ENCODE results near the gene TUT7.
"Not testable (repeated sequence)": the region's sequence is repeated elsewhere in the genome, so short reads cannot be mapped to it uniquely, and the experiment has no call there.

TUT7 gene

DNA sequence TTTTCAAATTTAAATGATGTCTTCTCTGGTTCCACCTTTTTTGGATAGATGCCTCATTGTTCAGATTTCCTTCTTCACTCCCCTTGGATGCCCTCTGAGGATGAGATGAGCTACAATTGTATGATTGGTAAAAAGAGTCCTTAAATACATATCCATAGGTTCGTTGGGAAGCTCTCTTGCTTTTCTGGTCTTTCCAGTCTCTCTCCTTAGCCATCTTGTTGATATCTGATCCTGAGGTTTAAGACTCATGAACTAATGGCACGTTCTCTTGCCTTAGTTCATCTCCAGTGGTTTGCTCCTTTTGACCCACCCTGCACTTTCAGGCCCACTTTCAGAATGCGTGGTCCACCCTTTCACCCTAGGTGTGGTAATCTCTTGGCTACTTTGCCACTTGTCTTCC is 33.2 kb upstream of the TUT7 start:
- Histone ChIP-seq H3K4me1 (ENCODE audit: insufficient read depth, poor library complexity, severe bottlenecking) (no peaks in the 10 kb centered on the region), H3K4me3 (ENCODE audit: severe bottlenecking) (no peak overlapping the region), H3K27ac (ENCODE audit: poor library complexity, severe bottlenecking) (no peak overlapping the region), H3K9me3 (ENCODE audit: severe bottlenecking) (no peaks in the 10 kb centered on the region), H3K36me3 (ENCODE audit: low read depth) (no peaks in the 10 kb centered on the region), H3K27me3 (ENCODE audit: insufficient read depth, poor library complexity, severe bottlenecking) (no peaks in the 10 kb centered on the region)
- TF ChIP-seq, protein P1, sequence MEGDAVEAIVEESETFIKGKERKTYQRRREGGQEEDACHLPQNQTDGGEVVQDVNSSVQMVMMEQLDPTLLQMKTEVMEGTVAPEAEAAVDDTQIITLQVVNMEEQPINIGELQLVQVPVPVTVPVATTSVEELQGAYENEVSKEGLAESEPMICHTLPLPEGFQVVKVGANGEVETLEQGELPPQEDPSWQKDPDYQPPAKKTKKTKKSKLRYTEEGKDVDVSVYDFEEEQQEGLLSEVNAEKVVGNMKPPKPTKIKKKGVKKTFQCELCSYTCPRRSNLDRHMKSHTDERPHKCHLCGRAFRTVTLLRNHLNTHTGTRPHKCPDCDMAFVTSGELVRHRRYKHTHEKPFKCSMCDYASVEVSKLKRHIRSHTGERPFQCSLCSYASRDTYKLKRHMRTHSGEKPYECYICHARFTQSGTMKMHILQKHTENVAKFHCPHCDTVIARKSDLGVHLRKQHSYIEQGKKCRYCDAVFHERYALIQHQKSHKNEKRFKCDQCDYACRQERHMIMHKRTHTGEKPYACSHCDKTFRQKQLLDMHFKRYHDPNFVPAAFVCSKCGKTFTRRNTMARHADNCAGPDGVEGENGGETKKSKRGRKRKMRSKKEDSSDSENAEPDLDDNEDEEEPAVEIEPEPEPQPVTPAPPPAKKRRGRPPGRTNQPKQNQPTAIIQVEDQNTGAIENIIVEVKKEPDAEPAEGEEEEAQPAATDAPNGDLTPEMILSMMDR (IDR thresholded peaks at IDR 0.05; ENCODE audit: poor library complexity, severe bottlenecking), result no peak
- DNase-seq (ENCODE audit: low spot score), result no peak
- ATAC-seq (ENCODE audit: low read depth), result no peak

DNA sequence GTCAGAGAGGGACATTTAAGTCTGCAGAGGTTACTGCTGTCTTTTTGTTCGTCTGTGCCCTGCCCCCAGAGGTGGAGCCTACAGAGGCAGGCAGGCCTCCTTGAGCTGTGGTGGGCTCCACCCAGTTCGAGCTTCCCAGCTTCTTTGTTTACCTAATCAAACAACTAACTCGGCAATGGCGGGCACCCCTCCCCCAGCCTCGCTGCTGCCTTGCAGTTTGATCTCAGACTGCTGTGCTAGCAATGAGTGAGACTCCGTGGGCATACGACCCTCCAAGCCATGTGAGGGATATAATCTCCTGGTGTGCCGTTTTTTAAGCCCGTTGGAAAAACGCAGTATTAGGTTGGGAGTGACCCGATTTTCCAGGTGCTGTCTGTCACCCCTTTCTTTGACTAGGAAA is 28.8 kb upstream of the TUT7 start:
- not testable (repeated sequence) for H3K9me3 ChIP-seq (ENCODE audit: severe bottlenecking); H3K27ac ChIP-seq (ENCODE audit: poor library complexity, severe bottlenecking); DNase-seq (ENCODE audit: low spot score); H3K27me3 ChIP-seq (ENCODE audit: insufficient read depth, poor library complexity, severe bottlenecking); H3K36me3 ChIP-seq (ENCODE audit: low read depth); H3K4me1 ChIP-seq (ENCODE audit: insufficient read depth, poor library complexity, severe bottlenecking); ATAC-seq (ENCODE audit: low read depth); H3K4me3 ChIP-seq (ENCODE audit: severe bottlenecking)

DNA sequence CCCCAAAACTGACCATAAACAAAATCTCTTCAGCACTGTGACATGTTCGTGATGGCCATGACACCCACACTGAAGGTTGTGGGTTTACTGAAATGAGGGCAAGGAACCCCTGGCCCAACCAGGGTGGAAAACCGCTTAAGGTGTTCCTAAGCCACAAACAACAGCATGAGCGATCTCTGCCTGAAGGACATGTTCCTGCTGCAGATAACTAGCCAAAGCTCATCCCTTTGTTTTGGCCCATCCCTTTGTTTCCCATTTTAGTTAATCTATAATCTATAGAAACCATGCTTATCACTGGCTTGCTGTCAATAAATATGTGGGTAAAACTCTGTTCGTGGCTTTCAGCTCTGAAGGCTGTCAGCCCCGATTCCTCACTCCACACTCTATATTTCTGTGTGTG is 21.8 kb upstream of the TUT7 start:
- DNase-seq (ENCODE audit: low spot score), result no peak

DNA sequence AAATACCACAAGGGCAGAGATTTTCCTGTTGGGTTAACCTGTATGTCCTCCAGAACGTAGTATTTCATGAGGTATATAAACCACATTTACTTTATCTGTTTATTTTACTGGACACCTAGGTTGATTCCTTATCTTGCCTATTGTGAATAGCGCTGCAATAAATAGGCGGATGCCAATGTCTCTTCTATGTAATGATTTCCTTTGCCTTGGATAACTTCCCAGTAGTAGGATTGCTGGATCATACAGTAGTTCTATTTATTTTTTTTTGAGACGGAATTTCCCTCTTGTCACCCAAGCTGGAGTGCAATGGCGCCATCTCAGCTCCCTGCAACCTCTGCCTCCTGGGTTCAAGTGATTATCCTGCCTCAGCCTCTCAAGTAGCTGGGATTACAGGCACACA is 15.6 kb upstream of the TUT7 start:
- H3K36me3 ChIP-seq (ENCODE audit: low read depth), result no peaks in the 10 kb centered on the region
- ATAC-seq (ENCODE audit: low read depth) (no peak), DNase-seq (ENCODE audit: low spot score) (no peak)
- TF ChIP-seq, protein P1 (IDR thresholded peaks at IDR 0.05; ENCODE audit: poor library complexity, severe bottlenecking), result no peak
- no peak overlapping the region for H3K4me3 ChIP-seq (ENCODE audit: severe bottlenecking)
- H3K9me3 ChIP-seq (ENCODE audit: severe bottlenecking), result no peaks in the 10 kb centered on the region
- peaks cover 5% of the 10 kb centered on the region for H3K4me1 ChIP-seq (ENCODE audit: insufficient read depth, poor library complexity, severe bottlenecking)
- no peaks in the 10 kb centered on the region for H3K27me3 ChIP-seq (ENCODE audit: insufficient read depth, poor library complexity, severe bottlenecking)
- peak overlapping the region; percentile 19 for H3K27ac ChIP-seq (ENCODE audit: poor library complexity, severe bottlenecking)

More for the DNA sequence above, 21.8 kb upstream of the TUT7 start:
- TF ChIP-seq, protein P1 (IDR thresholded peaks at IDR 0.05; ENCODE audit: poor library complexity, severe bottlenecking), result no peak
- H3K27ac ChIP-seq (ENCODE audit: poor library complexity, severe bottlenecking), result no peak overlapping the region
- no peaks in the 10 kb centered on the region for H3K36me3 ChIP-seq (ENCODE audit: low read depth)
- ATAC-seq (ENCODE audit: low read depth), result no peak
- no peak overlapping the region for H3K4me3 ChIP-seq (ENCODE audit: severe bottlenecking)
- no peaks in the 10 kb centered on the region for H3K27me3 ChIP-seq (ENCODE audit: insufficient read depth, poor library complexity, severe bottlenecking)
- H3K4me1 ChIP-seq (ENCODE audit: insufficient read depth, poor library complexity, severe bottlenecking), result no peaks in the 10 kb centered on the region
- H3K9me3 ChIP-seq (ENCODE audit: severe bottlenecking), result no peaks in the 10 kb centered on the region

DNA sequence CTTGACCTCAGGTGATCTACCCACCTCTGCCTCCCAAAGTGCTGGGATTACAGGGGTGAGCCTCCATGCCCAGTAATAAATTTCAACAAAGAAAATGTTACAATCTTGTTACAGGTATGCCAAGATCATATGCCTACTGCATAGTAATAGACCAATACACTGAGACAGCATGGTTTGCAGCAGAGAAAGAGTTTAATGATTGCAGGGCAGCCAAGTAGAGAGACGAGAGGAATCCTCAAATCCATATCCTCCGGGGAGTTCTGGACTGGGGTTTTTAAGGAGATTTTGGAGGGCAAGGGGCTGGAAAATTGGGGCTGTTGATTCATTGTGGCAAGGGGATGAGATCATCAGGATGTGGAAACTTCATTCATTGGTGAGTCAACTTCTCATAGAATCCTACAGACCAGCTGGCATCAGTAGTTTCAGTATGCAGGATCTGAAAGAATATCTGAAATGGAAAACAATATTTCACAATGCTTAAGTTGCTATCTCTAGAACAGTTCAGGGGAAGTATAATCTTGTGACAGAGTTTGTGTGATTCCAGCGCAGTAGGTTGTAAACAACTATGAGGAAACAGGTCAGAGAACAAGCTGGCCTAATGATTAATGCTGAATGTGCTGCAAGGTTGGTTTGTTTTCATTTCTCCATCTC is 14.8 kb upstream of the TUT7 start:
- Histone ChIP-seq H3K4me3 (ENCODE audit: severe bottlenecking) (no peak overlapping the region), H3K4me1 (ENCODE audit: insufficient read depth, poor library complexity, severe bottlenecking) (peaks cover 5% of the 10 kb centered on the region), H3K9me3 (ENCODE audit: severe bottlenecking) (no peaks in the 10 kb centered on the region), H3K27ac (ENCODE audit: poor library complexity, severe bottlenecking) (peak overlapping the region; percentile 19), H3K27me3 (ENCODE audit: insufficient read depth, poor library complexity, severe bottlenecking) (no peaks in the 10 kb centered on the region), H3K36me3 (ENCODE audit: low read depth) (no peaks in the 10 kb centered on the region)
- DNase-seq (ENCODE audit: low spot score), result no peak
- TF ChIP-seq, protein P1 (IDR thresholded peaks at IDR 0.05; ENCODE audit: poor library complexity, severe bottlenecking), result no peak
- ATAC-seq (ENCODE audit: low read depth), result peak; percentile 84

Data from RWPE2 (cell line).